H1 (cell line): Measurements from ENCODE around the gene SHROOM3. TPM values are rescaled to one million over a fixed set of nuclear protein-coding genes. Genes with fewer than 3 reads are reported as not detected.

Experiments
- CTCF ChIA-PET: fragments of 300-600 bp; sonication (Branson Sonifier 250); formaldehyde crosslinking; loops from one replicate; lab custom pipeline; 2021; ENCODE audit not compliant: partially characterized antibody; lab: Charles Lee
- POLR2A ChIA-PET: fragments of 300-600 bp; sonication (Branson Sonifier 250); formaldehyde crosslinking; loops from one replicate; lab custom pipeline; 2021; ENCODE audit warnings: inconsistent platforms; ENCODE audit not compliant: partially characterized antibody; lab: Charles Lee
- DNase-seq, 2 experiments: peaks; one replicate each; pipeline versions ENCODE4 v3.0.0 to v3.0.0-alpha.2; 2010 to 2022; ENCODE audit warnings: low spot score in 2 of 2, low read depth in 1 of 2, mixed read lengths in 1 of 2
- FAIRE-seq: peaks from 2 replicates; lab custom pipeline; 2011; peaks lifted over from hg19 to GRCh38; lab: Jason Lieb, UNC
- H2AFZ ChIP-seq: 2 replicates; pipeline ENCODE4 v1.8.1; 2012; ENCODE audit warnings: low read length, inconsistent platforms
- H2AK5ac ChIP-seq: 2 replicates; pipeline ENCODE4 v1.6.1; 2013; ENCODE audit warnings: low read depth, low read length
- H2BK120ac ChIP-seq: replicated peaks from 2 replicates; pipeline ENCODE3; 2013; ENCODE audit warnings: low read depth, low read length, inconsistent platforms
- H2BK12ac ChIP-seq: 2 replicates; pipeline ENCODE4 v1.6.1; 2013; ENCODE audit warnings: low read depth, low read length
- H2BK15ac ChIP-seq: 2 replicates; pipeline ENCODE4 v1.6.1; 2013; ENCODE audit warnings: low read length
- H2BK20ac ChIP-seq: 2 replicates; pipeline ENCODE4 v1.6.1; 2013; ENCODE audit warnings: low read length
- H2BK5ac ChIP-seq: 2 replicates; pipeline ENCODE4 v1.6.1; 2013; ENCODE audit warnings: low read depth, low read length
- H3K14ac ChIP-seq: 2 replicates; pipeline ENCODE4 v1.6.1; 2013; ENCODE audit warnings: inconsistent platforms; ENCODE audit not compliant: insufficient read length
- H3K18ac ChIP-seq: 2 replicates; pipeline ENCODE4 v1.6.1; 2013; ENCODE audit warnings: low read length; ENCODE audit errors: extremely low read depth
- H3K23ac ChIP-seq: 2 replicates; pipeline ENCODE4 v1.6.1; 2013; ENCODE audit warnings: inconsistent platforms; ENCODE audit not compliant: insufficient read length
- H3K23me2 ChIP-seq: 2 replicates; pipeline ENCODE4 v1.6.1; 2013; ENCODE audit warnings: low read depth, low read length
- H3K27ac ChIP-seq: 2 replicates; pipeline ENCODE4 v1.6.1; 2011; ENCODE audit warnings: low read depth, low read length, inconsistent platforms
- H3K27me3 ChIP-seq, 4 experiments: replicated peaks in 1 of 4; 1 replicate in 1 of 4; 2 replicates in 3 of 4; pipeline versions ENCODE4 v1.6.1 to v1.8.1; 2011 to 2013; ENCODE audit warnings: low read length in 3 of 4, mild to moderate bottlenecking in 3 of 4, inconsistent platforms in 2 of 4, mixed read lengths in 2 of 4, moderate library complexity in 1 of 4; ENCODE audit not compliant: control insufficient read depth in 3 of 4, insufficient read depth in 3 of 4; ENCODE audit errors: extremely low read depth in 1 of 4
- H3K36me3 ChIP-seq, 4 experiments: 2 replicates each; pipeline versions ENCODE4 v1.6.1 to v1.8.1; 2011 to 2013; ENCODE audit warnings: mild to moderate bottlenecking in 4 of 4, low read length in 3 of 4, moderate library complexity in 2 of 4, control low read depth in 1 of 4, inconsistent platforms in 1 of 4; ENCODE audit not compliant: insufficient read depth in 4 of 4, control insufficient read depth in 2 of 4
- H3K4ac ChIP-seq: replicated peaks from 2 replicates; pipeline ENCODE3; 2013; ENCODE audit warnings: low read length, low read depth, mixed read lengths, inconsistent platforms; ENCODE audit not compliant: insufficient read length
- H3K4me1 ChIP-seq, 4 experiments: replicated peaks in 1 of 4; 1 replicate in 1 of 4; 2 replicates in 3 of 4; pipeline versions ENCODE4 v1.6.1 to v1.8.1; 2011 to 2013; ENCODE audit warnings: low read length in 3 of 4, inconsistent platforms in 2 of 4, mixed read lengths in 1 of 4; ENCODE audit not compliant: insufficient read depth in 4 of 4, control insufficient read depth in 3 of 4
- H3K4me2 ChIP-seq, 2 experiments: 2 replicates each; pipeline versions ENCODE4 v1.6.1 to v1.8.1; 2011 to 2013; ENCODE audit warnings: low read depth in 2 of 2, low read length in 2 of 2, control low read depth in 1 of 2, inconsistent platforms in 1 of 2, mild to moderate bottlenecking in 1 of 2; ENCODE audit not compliant: insufficient read depth in 1 of 2
- H3K4me3 ChIP-seq, 4 experiments: fragments of 200-600, 300-600 bp in 1 of 4; sonication (generic), shearing (Covaris generic), sonication (Bioruptor Twin) in 1 of 4; 2 replicates each; pipeline versions ENCODE4 v1.5.1 to v1.8.1; 2011 to 2016; ENCODE audit warnings: low read length in 4 of 4, low read depth in 3 of 4, control low read depth in 2 of 4, inconsistent platforms in 2 of 4, mild to moderate bottlenecking in 2 of 4, mixed read lengths in 1 of 4, moderate library complexity in 1 of 4; ENCODE audit not compliant: insufficient read depth in 2 of 4; ENCODE audit errors: extremely low read depth in 1 of 4
- H3K56ac ChIP-seq: replicated peaks from 2 replicates; pipeline ENCODE3; 2013; ENCODE audit warnings: low read depth, mild to moderate bottlenecking, mixed read lengths, low read length, inconsistent platforms; ENCODE audit not compliant: insufficient read length
- H3K79me1 ChIP-seq: 2 replicates; pipeline ENCODE4 v1.6.1; 2013; ENCODE audit warnings: low read depth, low read length, control low read depth
- H3K79me2 ChIP-seq, 2 experiments: 2 replicates each; pipeline versions ENCODE4 v1.6.1 to v1.8.1; 2012 to 2013; ENCODE audit warnings: low read length in 2 of 2, mild to moderate bottlenecking in 2 of 2, inconsistent platforms in 1 of 2; ENCODE audit not compliant: insufficient read depth in 2 of 2, control insufficient read depth in 1 of 2
- H3K9ac ChIP-seq, 4 experiments: replicated peaks in 1 of 4; 1 replicate in 1 of 4; 2 replicates in 3 of 4; pipeline versions ENCODE4 v1.6.1 to v1.8.1; 2011 to 2013; ENCODE audit warnings: low read depth in 3 of 4, low read length in 3 of 4, control low read depth in 2 of 4, mild to moderate bottlenecking in 2 of 4, moderate library complexity in 2 of 4, inconsistent platforms in 1 of 4; ENCODE audit errors: extremely low read depth in 1 of 4
- H3K9me3 ChIP-seq, 2 experiments: 2 replicates each; pipeline versions ENCODE4 v1.6.1 to v1.8.1; 2012 to 2013; ENCODE audit warnings: mild to moderate bottlenecking in 2 of 2, moderate library complexity in 2 of 2, control low read depth in 1 of 2, inconsistent platforms in 1 of 2, low read depth in 1 of 2, low read length in 1 of 2, mixed read lengths in 1 of 2; ENCODE audit not compliant: insufficient read depth in 2 of 2
- H4K20me1 ChIP-seq, 2 experiments: replicated peaks in 1 of 2; 2 replicates each; pipeline versions ENCODE3 to v1.8.1; 2011 to 2013; ENCODE audit warnings: inconsistent platforms in 2 of 2, low read length in 2 of 2, mild to moderate bottlenecking in 1 of 2; ENCODE audit not compliant: insufficient read depth in 2 of 2, control insufficient read depth in 1 of 2
- H4K5ac ChIP-seq: 2 replicates; pipeline ENCODE4 v1.6.1; 2013; ENCODE audit warnings: low read length, low read depth, mixed read lengths, inconsistent platforms; ENCODE audit not compliant: insufficient read length
- H4K8ac ChIP-seq: 2 replicates; pipeline ENCODE4 v1.8.0; 2013; ENCODE audit warnings: mild to moderate bottlenecking, moderate library complexity, low read length, inconsistent platforms; ENCODE audit not compliant: insufficient read depth; ENCODE audit errors: extremely low read depth
- H4K91ac ChIP-seq: replicated peaks from 2 replicates; pipeline ENCODE3; 2013; ENCODE audit warnings: low read length, mixed read lengths, inconsistent platforms; ENCODE audit not compliant: insufficient read length
- KDM4A ChIP-seq: IDR thresholded peaks from one replicate; pipeline ENCODE4 v1.7.1; 2012; ENCODE audit warnings: low read depth, mild to moderate bottlenecking, moderate library complexity, low read length, inconsistent platforms; ENCODE audit not compliant: severe bottlenecking
- KDM5A ChIP-seq: fragments of 200-600 bp; IDR thresholded peaks from 2 replicates; pipeline ENCODE4 v1.7.1; 2012; ENCODE audit warnings: mild to moderate bottlenecking, low read length, inconsistent platforms, mixed read lengths
- NANOG ChIP-seq: IDR thresholded peaks from 2 replicates; pipeline ENCODE4 v1.6.1; 2011; ENCODE audit warnings: low read length, low read depth, mild to moderate bottlenecking, inconsistent platforms; ENCODE audit not compliant: insufficient read depth, poor library complexity, severe bottlenecking
- RFX5 ChIP-seq: IDR thresholded peaks from 2 replicates; pipeline ENCODE4 v1.6.1; 2011; ENCODE audit warnings: low read depth, low read length, improper control_type of control experiment, borderline replicate concordance
- SAP30 ChIP-seq: fragments of 300-600 bp; sonication (generic); IDR thresholded peaks from 2 replicates; pipeline ENCODE4 v1.7.1; 2012; ENCODE audit warnings: low read length, moderate library complexity, mild to moderate bottlenecking, inconsistent platforms; ENCODE audit not compliant: insufficient read depth, insufficient replicate concordance
- SIN3A ChIP-seq, 2 experiments: IDR thresholded peaks in 1 of 2; conservative IDR thresholded peaks in 1 of 2; 2 replicates each; pipeline ENCODE4 v1.6.1; 2011 to 2012; ENCODE audit warnings: low read length in 2 of 2, improper control_type of control experiment in 1 of 2, low read depth in 1 of 2, mild to moderate bottlenecking in 1 of 2
- SP1 ChIP-seq: IDR thresholded peaks from 2 replicates; pipeline ENCODE4 v1.6.1; 2011; ENCODE audit warnings: low read depth, low read length
- SRF ChIP-seq: IDR thresholded peaks from 2 replicates; pipeline ENCODE4 v1.6.1; 2011; ENCODE audit warnings: mild to moderate bottlenecking, low read depth, low read length, moderate library complexity
- SUZ12 ChIP-seq: fragments of 200-600 bp; sonication (generic); IDR thresholded peaks from 2 replicates; pipeline ENCODE4 v1.6.1; 2012; ENCODE audit warnings: mild to moderate bottlenecking, inconsistent platforms, low read length, moderate library complexity, mixed read lengths
- ZNF274 ChIP-seq: IDR thresholded peaks from 2 replicates; pipeline ENCODE4 v1.7.0; 2012; ENCODE audit warnings: low read length, borderline replicate concordance; ENCODE audit errors: extremely low read depth
- whole genome bisulfite sequencing, 2 experiments: shearing (Covaris generic) in 1 of 2; methylation state at CpG; one replicate each; pipeline versions ENCODE4 v1.1.6 to v1.1.7; 2013 to 2015; ENCODE audit warnings: low lambda C conversion rate in 2 of 2, mixed read lengths in 2 of 2, inconsistent platforms in 1 of 2, low coverage in 1 of 2, missing lambda C conversion rate in 1 of 2; ENCODE audit not compliant: insufficient replicate concordance in 2 of 2, insufficient coverage in 1 of 2, insufficient read length in 1 of 2; ENCODE audit errors: extremely low coverage in 1 of 2, missing lambda C conversion rate in 1 of 2; 5-methylcytosine and 5-hydroxymethylcytosine counted together
- polyA plus RNA-seq, 7 experiments: library from polyadenylated mRNA; depleted of rRNA in 3 of 7; stranded (reverse) in 5 of 7; unstranded in 2 of 7; fragments of >200 nt in 5 of 7; fragments of 200-250 nt in 2 of 7; gene quantifications; 1 replicate in 5 of 7; 2 replicates in 1 of 7; 4 replicates in 1 of 7; pipeline versions ENCODE4 v1.2.1 to v1.2.3, GENCODE V29; 2011 to 2013; ENCODE audit warnings: missing spikeins in 2 of 7, mixed read lengths in 2 of 7
- total RNA-seq: library from RNA; stranded (reverse); fragmentation: NEBNext Ultra II Directional; extraction: Animal tissue kit (Norgen Biotek cat#: 25700); gene quantifications from 2 replicates; pipeline ENCODE4 v1.2.1, GENCODE V29; 2021
- TF ChIP-seq, protein P1 (sequence below), 3 experiments: IDR thresholded peaks; 1 replicate in 2 of 3; 2 replicates in 1 of 3; pipeline versions ENCODE4 v1.5.1 to v1.6.1; 2011; ENCODE audit warnings: low read length in 3 of 3, mild to moderate bottlenecking in 3 of 3, inconsistent platforms in 2 of 3, low read depth in 1 of 3, moderate library complexity in 1 of 3; ENCODE audit not compliant: insufficient read depth in 1 of 3; ENCODE audit errors: control extremely low read depth in 1 of 3

Gene SHROOM3
- total and polyA plus RNA-seq, 2 of the 8 experiments (the other 6 are each of a cell fraction or from before 2014, with no cell fraction given) = 15.8 to 34.0 TPM

- POLR2A ChIA-PET = no interaction called here
- H3K79me1 ChIP-seq = no peaks in the 10 kb centered on the region
- H3K9me3 ChIP-seq = peaks cover 0 to under 1% of the 10 kb centered on the region in 2 experiments; a peak in 1 of 4 replicates
- FAIRE-seq = no peak
- no peaks in the 10 kb centered on the region for H3K79me2 ChIP-seq
- 85% methylated on average over 1 of the region's 1 CpG; no CpG with 5 or more reads in 1 of the 2 experiments for WGBS, 2 experiments
- H4K8ac ChIP-seq = no peak overlapping the region
- no peak overlapping the region for H3K56ac ChIP-seq
- H4K5ac ChIP-seq = no peak overlapping the region
- H3K4ac ChIP-seq = no peak overlapping the region
- no peak overlapping the region for H3K4me2 ChIP-seq
- H3K27ac ChIP-seq = no peak overlapping the region
- H3K36me3 ChIP-seq = no peaks in the 10 kb centered on the region
- no peak for DNase-seq
- no peak overlapping the region for H3K4me3 ChIP-seq
- H2BK120ac ChIP-seq = no peak overlapping the region
- no peak overlapping the region for H2BK20ac ChIP-seq
- H3K4me1 ChIP-seq = peaks cover 3 to 22% (median 5%) of the 10 kb centered on the region in 4 experiments; a peak in 5 of 7 replicates
- no peak overlapping the region for H2BK15ac ChIP-seq
- H3K9ac ChIP-seq = no peak overlapping the region
- no peak overlapping the region for H2BK5ac ChIP-seq
- no peak overlapping the region for H3K14ac ChIP-seq
- H3K18ac ChIP-seq = no peak overlapping the region
- no peaks in the 10 kb centered on the region for H3K27me3 ChIP-seq
- no peaks in the 10 kb centered on the region for H4K20me1 ChIP-seq
- H2BK12ac ChIP-seq = no peak overlapping the region
- H3K23ac ChIP-seq = no peak overlapping the region
- H4K91ac ChIP-seq = no peak overlapping the region
- no peak overlapping the region for H2AFZ ChIP-seq
- H3K23me2 ChIP-seq = no peaks in the 10 kb centered on the region
- CTCF ChIA-PET = interaction anchor here (0.7 to 3.6 kb wide), 14 partner anchors 8 to 126 kb away, joined by 3 to 17 read pairs (median 4); no protein-coding TSS in a partner anchor
- no peak overlapping the region for H2AK5ac ChIP-seq
- no peak for TF ChIP-seq SUZ12
- TF ChIP-seq ZNF274 = no peak
- no peak for TF ChIP-seq SIN3A (conservative IDR thresholded peaks at IDR 0.05 in 1 of 2, IDR thresholded peaks at IDR 0.05 in 1 of 2; ENCODE audit: low read depth in 1 of 2, low read length in 2 of 2)
- TF ChIP-seq SAP30 = no peak
- TF ChIP-seq NANOG = no peak
- no peak for TF ChIP-seq SRF
- no peak for TF ChIP-seq SP1
- TF ChIP-seq RFX5 = no peak
- TF ChIP-seq KDM4A = no peak
- TF ChIP-seq, protein P1, sequence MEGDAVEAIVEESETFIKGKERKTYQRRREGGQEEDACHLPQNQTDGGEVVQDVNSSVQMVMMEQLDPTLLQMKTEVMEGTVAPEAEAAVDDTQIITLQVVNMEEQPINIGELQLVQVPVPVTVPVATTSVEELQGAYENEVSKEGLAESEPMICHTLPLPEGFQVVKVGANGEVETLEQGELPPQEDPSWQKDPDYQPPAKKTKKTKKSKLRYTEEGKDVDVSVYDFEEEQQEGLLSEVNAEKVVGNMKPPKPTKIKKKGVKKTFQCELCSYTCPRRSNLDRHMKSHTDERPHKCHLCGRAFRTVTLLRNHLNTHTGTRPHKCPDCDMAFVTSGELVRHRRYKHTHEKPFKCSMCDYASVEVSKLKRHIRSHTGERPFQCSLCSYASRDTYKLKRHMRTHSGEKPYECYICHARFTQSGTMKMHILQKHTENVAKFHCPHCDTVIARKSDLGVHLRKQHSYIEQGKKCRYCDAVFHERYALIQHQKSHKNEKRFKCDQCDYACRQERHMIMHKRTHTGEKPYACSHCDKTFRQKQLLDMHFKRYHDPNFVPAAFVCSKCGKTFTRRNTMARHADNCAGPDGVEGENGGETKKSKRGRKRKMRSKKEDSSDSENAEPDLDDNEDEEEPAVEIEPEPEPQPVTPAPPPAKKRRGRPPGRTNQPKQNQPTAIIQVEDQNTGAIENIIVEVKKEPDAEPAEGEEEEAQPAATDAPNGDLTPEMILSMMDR (IDR thresholded peaks at IDR 0.05; ENCODE audit: control extremely low read depth in 1 of 3, insufficient read depth in 1 of 3, low read depth in 1 of 3, low read length in 3 of 3) = no peak
- TF ChIP-seq KDM5A = no peak
These were observed 193.2 kb downstream of the SHROOM3 start for GRCh38 chr4:76628251-76628650.
